GM23338 (cell line): ENCODE measurements around the gene ST3GAL4. TPM values are rescaled to one million over a fixed set of nuclear protein-coding genes. Genes with fewer than 3 reads are reported as not detected.

Source experiments
- ATAC-seq: fragments of 200-7000 bp; cut with Tn5 transposase; 3 replicates; pipeline ENCODE4 v1.9.1; 2020
- DNase-seq: peaks from one replicate; pipeline ENCODE4 v3.0.0-alpha.2; 2015; ENCODE audit warnings: low spot score
- H2AFZ ChIP-seq: fragments of 200-600 bp; sonication (generic); 2 replicates; pipeline ENCODE4 v1.8.0; 2016; ENCODE audit warnings: antibody characterized with exemption, mild to moderate bottlenecking, moderate library complexity
- H3F3A ChIP-seq: fragments of 200-600 bp; sonication (generic); replicated peaks from 2 replicates; pipeline ENCODE4 v1.8.0; 2017; ENCODE audit warnings: antibody characterized with exemption, mixed run types, low read depth
- H3K27ac ChIP-seq: fragments of 200-600 bp; sonication (generic); 2 replicates; pipeline ENCODE4 v1.6.1; 2016; ENCODE audit warnings: low read depth
- H3K27me3 ChIP-seq: fragments of 200-600 bp; sonication (generic); 2 replicates; pipeline ENCODE4 v1.8.0; 2016; ENCODE audit warnings: mild to moderate bottlenecking, mixed run types, moderate library complexity; ENCODE audit not compliant: insufficient read depth
- H3K36me3 ChIP-seq: fragments of 200-600 bp; sonication (generic); 2 replicates; pipeline ENCODE4 v1.8.0; 2016; ENCODE audit warnings: mild to moderate bottlenecking; ENCODE audit not compliant: insufficient read depth
- H3K4me1 ChIP-seq: fragments of 200-600 bp; sonication (generic); 2 replicates; pipeline ENCODE4 v1.8.0; 2016; ENCODE audit warnings: mild to moderate bottlenecking, moderate library complexity; ENCODE audit not compliant: insufficient read depth
- H3K4me2 ChIP-seq: fragments of 200-600 bp; sonication (generic); 2 replicates; pipeline ENCODE4 v1.7.1; 2017; ENCODE audit warnings: mixed run types
- H3K4me3 ChIP-seq: fragments of 200-600 bp; sonication (generic); 2 replicates; pipeline ENCODE4 v1.6.1; 2016; ENCODE audit warnings: mixed run types
- H3K79me2 ChIP-seq: fragments of 200-600 bp; sonication (generic); replicated peaks from 2 replicates; pipeline ENCODE4 v1.8.0; 2017; ENCODE audit warnings: mild to moderate bottlenecking; ENCODE audit not compliant: insufficient read depth
- H3K9me2 ChIP-seq: fragments of 200-600 bp; sonication (generic); 2 replicates; pipeline ENCODE4 v1.8.0; 2017; ENCODE audit not compliant: insufficient read depth
- H4K20me1 ChIP-seq: fragments of 200-600 bp; sonication (generic); replicated peaks from 2 replicates; pipeline ENCODE4 v1.8.0; 2017; ENCODE audit warnings: mild to moderate bottlenecking; ENCODE audit not compliant: insufficient read depth
- H3K27ac Mint-ChIP-seq: 2 replicates; pipeline ENCODE4 v1.8.0; 2020; ENCODE audit warnings: inconsistent platforms, mild to moderate bottlenecking, moderate library complexity, mixed read lengths
- H3K27me3 Mint-ChIP-seq: 3 replicates; pipeline ENCODE4 v1.8.0; 2022; ENCODE audit warnings: low read depth, mild to moderate bottlenecking, moderate library complexity, mixed read lengths, inconsistent platforms; ENCODE audit not compliant: insufficient read depth, poor library complexity
- H3K36me3 Mint-ChIP-seq: 3 replicates; pipeline ENCODE4 v1.8.0; 2021; ENCODE audit warnings: low read depth, mild to moderate bottlenecking, inconsistent platforms, moderate library complexity, mixed read lengths
- H3K4me1 Mint-ChIP-seq: 3 replicates; pipeline ENCODE4 v1.8.0; 2020; ENCODE audit warnings: mild to moderate bottlenecking, inconsistent platforms, mixed read lengths
- H3K4me3 Mint-ChIP-seq: 3 replicates; pipeline ENCODE4 v1.8.0; 2021; ENCODE audit warnings: moderate library complexity, mild to moderate bottlenecking, inconsistent platforms, mixed read lengths
- H3K9me3 Mint-ChIP-seq: 3 replicates; pipeline ENCODE4 v1.8.0; 2020; ENCODE audit warnings: moderate library complexity, mild to moderate bottlenecking, inconsistent platforms, mixed read lengths
- CREB1 ChIP-seq: fragments of 250-450 bp; sonication (Bioruptor Pico); IDR thresholded peaks from 2 replicates; pipeline ENCODE4 v1.5.0; 2020; ENCODE audit warnings: low read depth, mild to moderate bottlenecking, moderate library complexity
- CTCF ChIP-seq, 2 experiments: fragments of 200-600 bp in 1 of 2; sonication (generic) in 1 of 2; conservative IDR thresholded peaks; 2 replicates each; pipeline versions ENCODE4 v1.5.1 to v1.6.1; 2016 to 2017; ENCODE audit warnings: antibody characterized with exemption in 2 of 2, low read depth in 2 of 2, mild to moderate bottlenecking in 2 of 2, moderate library complexity in 1 of 2
- EZH2 ChIP-seq: fragments of 200-600 bp; sonication (generic); IDR thresholded peaks from one replicate; pipeline ENCODE4 v1.8.0; 2017; ENCODE audit warnings: antibody characterized with exemption, mild to moderate bottlenecking, low read depth; ENCODE audit not compliant: unreplicated experiment
- EZH2phosphoT487 ChIP-seq: fragments of 200-600 bp; sonication (generic); IDR thresholded peaks from one replicate; pipeline ENCODE4 v1.8.1; 2018; ENCODE audit warnings: antibody characterized with exemption; ENCODE audit not compliant: unreplicated experiment
- POLR2AphosphoS5 ChIP-seq: IDR thresholded peaks from 2 replicates; pipeline ENCODE4 v1.6.1; 2016; ENCODE audit warnings: antibody characterized with exemption, low read depth
- STAT1 ChIP-seq: IDR thresholded peaks from one replicate; pipeline ENCODE4 v1.6.1; 2016; ENCODE audit warnings: antibody characterized with exemption; ENCODE audit not compliant: unreplicated experiment
- ZNF114 ChIP-seq: fragments of 250-450 bp; sonication (Bioruptor Pico); IDR thresholded peaks from 2 replicates; pipeline ENCODE4 v1.5.0; 2020; ENCODE audit warnings: mild to moderate bottlenecking, moderate library complexity
- ZNF331 ChIP-seq: fragments of 250-450 bp; sonication (Bioruptor Pico); IDR thresholded peaks from 2 replicates; pipeline ENCODE4 v1.5.0; 2020; ENCODE audit warnings: low read depth, mild to moderate bottlenecking, moderate library complexity
- polyA plus RNA-seq: library from polyadenylated mRNA; unstranded; fragments of >200 nt; fragmentation: Nextera tagmentation; extraction: Ambion mirVana; gene quantifications from 2 replicates; pipeline ENCODE4 v1.2.1, GENCODE V29; 2016
- total RNA-seq: library from RNA; depleted of rRNA; stranded (reverse); fragments of >200 nt; shearing (Covaris generic); gene quantifications from 2 replicates; pipeline ENCODE4 v1.2.3, GENCODE V29; 2014
- TF ChIP-seq, protein P1 (sequence below): IDR thresholded peaks from 2 replicates; pipeline ENCODE4 v1.6.1; 2016; ENCODE audit warnings: antibody characterized with exemption
- TF ChIP-seq, protein P2 (sequence below): fragments of 250-450 bp; sonication (Bioruptor Pico); IDR thresholded peaks from 2 replicates; pipeline ENCODE4 v1.5.0; 2020; ENCODE audit warnings: mild to moderate bottlenecking, moderate library complexity

Gene ST3GAL4
- total and polyA plus RNA-seq, 2 experiments from 2014 or later = 10.1 to 28.0 TPM

DNA sequence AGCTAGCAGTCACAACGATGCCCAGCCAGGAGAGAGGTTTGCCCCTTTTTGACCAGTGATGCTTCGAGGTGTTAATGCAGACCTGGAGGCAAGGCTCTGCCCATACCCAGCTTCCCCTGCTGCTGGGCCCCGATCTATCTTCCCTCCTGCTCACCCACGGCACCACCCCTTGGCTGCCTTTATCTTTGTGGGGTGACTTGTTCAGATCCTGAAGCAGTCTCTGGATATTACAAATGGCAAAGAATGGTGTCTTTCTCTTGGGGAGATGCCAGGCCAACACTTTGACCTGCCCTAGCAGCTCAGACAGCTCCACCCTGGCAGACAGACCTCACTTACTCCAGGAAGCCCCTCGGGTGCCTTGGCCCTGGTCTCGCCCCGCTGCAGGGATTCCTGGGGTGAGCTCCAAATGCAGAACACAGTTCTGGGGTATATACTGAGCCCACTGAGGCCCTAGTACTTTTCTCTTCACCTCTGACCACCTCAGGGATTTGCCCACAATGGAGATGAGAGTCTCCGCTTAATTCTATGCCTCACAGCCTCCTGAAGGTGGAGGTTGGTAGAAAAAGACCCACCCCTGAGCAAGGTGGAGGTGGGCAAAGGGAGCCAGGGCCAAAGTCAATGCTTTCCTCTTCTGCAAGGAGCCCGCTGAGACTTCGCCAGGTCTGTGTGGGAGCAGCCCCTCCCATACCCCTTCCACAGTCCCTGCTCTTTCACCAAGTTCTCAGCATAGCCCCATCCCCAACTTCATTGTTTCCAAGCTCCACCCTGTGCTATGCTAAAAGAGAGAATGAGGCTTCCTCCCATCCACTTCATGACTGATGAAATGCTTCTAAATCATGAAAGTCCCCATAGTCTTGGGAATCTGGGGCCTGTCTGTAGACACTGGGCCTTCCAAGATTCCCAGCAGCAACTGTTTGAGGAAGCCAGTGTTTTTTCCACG is 11.1 kb upstream of the ST3GAL4 start:
- Mint-ChIP-seq H3K27ac (no peak overlapping the region), H3K27me3 (peaks cover 18% of the 10 kb centered on the region), H3K36me3 (peaks cover 26% of the 10 kb centered on the region), H3K9me3 (no peaks in the 10 kb centered on the region; the same call in 2 of the 3 replicates), H3K4me3 (no peak overlapping the region), H3K4me1 (peaks cover 46% of the 10 kb centered on the region)
- peaks cover 16% of the 10 kb centered on the region for H3K4me1 ChIP-seq
- no peak overlapping the region for H2AFZ ChIP-seq
- H3K4me2 ChIP-seq = no peak overlapping the region
- peak; percentile 21 for ATAC-seq
- DNase-seq = no peak
- no peaks in the 10 kb centered on the region for H3K79me2 ChIP-seq
- H3K4me3 ChIP-seq = no peak overlapping the region
- no peaks in the 10 kb centered on the region for H3K9me2 ChIP-seq
- H3F3A ChIP-seq = 0 out of 2 replicates have a peak, but pooled peaks cover 2% of the 10 kb centered on the region
- H4K20me1 ChIP-seq = peaks cover 9% of the 10 kb centered on the region
- H3K27me3 ChIP-seq = no peaks in the 10 kb centered on the region
- TF ChIP-seq STAT1 (no peak), CTCF (conservative IDR thresholded peaks at IDR 0.05; ENCODE audit: low read depth in 2 of 2) (no peak), CREB1 (CRISPR knock-in tag) (no peak), ZNF331 (CRISPR knock-in tag) (no peak), ZNF114 (CRISPR knock-in tag) (no peak), POLR2AphosphoS5 (no peak), EZH2 (no peak), EZH2phosphoT487 (no peak)
- TF ChIP-seq, protein P1, sequence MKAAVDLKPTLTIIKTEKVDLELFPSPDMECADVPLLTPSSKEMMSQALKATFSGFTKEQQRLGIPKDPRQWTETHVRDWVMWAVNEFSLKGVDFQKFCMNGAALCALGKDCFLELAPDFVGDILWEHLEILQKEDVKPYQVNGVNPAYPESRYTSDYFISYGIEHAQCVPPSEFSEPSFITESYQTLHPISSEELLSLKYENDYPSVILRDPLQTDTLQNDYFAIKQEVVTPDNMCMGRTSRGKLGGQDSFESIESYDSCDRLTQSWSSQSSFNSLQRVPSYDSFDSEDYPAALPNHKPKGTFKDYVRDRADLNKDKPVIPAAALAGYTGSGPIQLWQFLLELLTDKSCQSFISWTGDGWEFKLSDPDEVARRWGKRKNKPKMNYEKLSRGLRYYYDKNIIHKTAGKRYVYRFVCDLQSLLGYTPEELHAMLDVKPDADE = no peak
- H3K36me3 ChIP-seq = no peaks in the 10 kb centered on the region
- no peak overlapping the region for H3K27ac ChIP-seq

DNA sequence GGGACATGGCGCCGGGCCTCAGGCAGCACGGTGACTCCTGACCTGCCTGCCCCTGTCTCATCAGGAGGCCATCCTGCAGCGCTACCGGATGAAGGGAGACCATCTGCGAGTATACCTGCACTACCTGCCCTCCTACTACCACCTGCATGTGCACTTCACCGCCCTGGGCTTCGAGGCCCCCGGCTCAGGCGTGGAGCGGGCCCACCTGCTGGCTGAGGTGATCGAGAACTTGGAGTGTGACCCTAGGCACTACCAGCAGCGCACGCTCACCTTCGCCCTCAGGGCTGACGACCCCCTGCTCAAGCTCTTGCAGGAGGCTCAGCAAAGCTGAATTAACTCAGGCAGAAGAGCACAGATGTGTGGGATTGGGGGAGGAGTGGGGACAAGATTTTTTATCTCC is 10.2 kb upstream of the ST3GAL4 start:
- 0 out of 2 replicates have a peak, but pooled peaks cover under 1% of the 10 kb centered on the region for H3K36me3 ChIP-seq
- peaks cover 45% of the 10 kb centered on the region for H3K4me1 Mint-ChIP-seq
- H3K4me1 ChIP-seq = peaks cover 24% of the 10 kb centered on the region
- peaks cover 14% of the 10 kb centered on the region for H3K27me3 Mint-ChIP-seq
- peaks cover 26% of the 10 kb centered on the region for H3K36me3 Mint-ChIP-seq
- no peaks in the 10 kb centered on the region for H3K9me2 ChIP-seq
- no peaks in the 10 kb centered on the region; the same call in 2 of the 3 replicates for H3K9me3 Mint-ChIP-seq
- no peak overlapping the region for H3K4me3 ChIP-seq
- H2AFZ ChIP-seq = no peak overlapping the region
- H3K79me2 ChIP-seq = peaks cover 6% of the 10 kb centered on the region
- H3F3A ChIP-seq = 0 out of 2 replicates have a peak, but pooled peaks cover 2% of the 10 kb centered on the region
- no peak overlapping the region for H3K4me2 ChIP-seq
- no peak for ATAC-seq
- no peaks in the 10 kb centered on the region for H3K27me3 ChIP-seq
- DNase-seq = no peak
- peaks cover 9% of the 10 kb centered on the region for H4K20me1 ChIP-seq
- no peak overlapping the region for H3K4me3 Mint-ChIP-seq
- H3K27ac Mint-ChIP-seq = no peak overlapping the region; the same call in 1 of the 2 replicates
- H3K27ac ChIP-seq = no peak overlapping the region
- TF ChIP-seq, protein P2, sequence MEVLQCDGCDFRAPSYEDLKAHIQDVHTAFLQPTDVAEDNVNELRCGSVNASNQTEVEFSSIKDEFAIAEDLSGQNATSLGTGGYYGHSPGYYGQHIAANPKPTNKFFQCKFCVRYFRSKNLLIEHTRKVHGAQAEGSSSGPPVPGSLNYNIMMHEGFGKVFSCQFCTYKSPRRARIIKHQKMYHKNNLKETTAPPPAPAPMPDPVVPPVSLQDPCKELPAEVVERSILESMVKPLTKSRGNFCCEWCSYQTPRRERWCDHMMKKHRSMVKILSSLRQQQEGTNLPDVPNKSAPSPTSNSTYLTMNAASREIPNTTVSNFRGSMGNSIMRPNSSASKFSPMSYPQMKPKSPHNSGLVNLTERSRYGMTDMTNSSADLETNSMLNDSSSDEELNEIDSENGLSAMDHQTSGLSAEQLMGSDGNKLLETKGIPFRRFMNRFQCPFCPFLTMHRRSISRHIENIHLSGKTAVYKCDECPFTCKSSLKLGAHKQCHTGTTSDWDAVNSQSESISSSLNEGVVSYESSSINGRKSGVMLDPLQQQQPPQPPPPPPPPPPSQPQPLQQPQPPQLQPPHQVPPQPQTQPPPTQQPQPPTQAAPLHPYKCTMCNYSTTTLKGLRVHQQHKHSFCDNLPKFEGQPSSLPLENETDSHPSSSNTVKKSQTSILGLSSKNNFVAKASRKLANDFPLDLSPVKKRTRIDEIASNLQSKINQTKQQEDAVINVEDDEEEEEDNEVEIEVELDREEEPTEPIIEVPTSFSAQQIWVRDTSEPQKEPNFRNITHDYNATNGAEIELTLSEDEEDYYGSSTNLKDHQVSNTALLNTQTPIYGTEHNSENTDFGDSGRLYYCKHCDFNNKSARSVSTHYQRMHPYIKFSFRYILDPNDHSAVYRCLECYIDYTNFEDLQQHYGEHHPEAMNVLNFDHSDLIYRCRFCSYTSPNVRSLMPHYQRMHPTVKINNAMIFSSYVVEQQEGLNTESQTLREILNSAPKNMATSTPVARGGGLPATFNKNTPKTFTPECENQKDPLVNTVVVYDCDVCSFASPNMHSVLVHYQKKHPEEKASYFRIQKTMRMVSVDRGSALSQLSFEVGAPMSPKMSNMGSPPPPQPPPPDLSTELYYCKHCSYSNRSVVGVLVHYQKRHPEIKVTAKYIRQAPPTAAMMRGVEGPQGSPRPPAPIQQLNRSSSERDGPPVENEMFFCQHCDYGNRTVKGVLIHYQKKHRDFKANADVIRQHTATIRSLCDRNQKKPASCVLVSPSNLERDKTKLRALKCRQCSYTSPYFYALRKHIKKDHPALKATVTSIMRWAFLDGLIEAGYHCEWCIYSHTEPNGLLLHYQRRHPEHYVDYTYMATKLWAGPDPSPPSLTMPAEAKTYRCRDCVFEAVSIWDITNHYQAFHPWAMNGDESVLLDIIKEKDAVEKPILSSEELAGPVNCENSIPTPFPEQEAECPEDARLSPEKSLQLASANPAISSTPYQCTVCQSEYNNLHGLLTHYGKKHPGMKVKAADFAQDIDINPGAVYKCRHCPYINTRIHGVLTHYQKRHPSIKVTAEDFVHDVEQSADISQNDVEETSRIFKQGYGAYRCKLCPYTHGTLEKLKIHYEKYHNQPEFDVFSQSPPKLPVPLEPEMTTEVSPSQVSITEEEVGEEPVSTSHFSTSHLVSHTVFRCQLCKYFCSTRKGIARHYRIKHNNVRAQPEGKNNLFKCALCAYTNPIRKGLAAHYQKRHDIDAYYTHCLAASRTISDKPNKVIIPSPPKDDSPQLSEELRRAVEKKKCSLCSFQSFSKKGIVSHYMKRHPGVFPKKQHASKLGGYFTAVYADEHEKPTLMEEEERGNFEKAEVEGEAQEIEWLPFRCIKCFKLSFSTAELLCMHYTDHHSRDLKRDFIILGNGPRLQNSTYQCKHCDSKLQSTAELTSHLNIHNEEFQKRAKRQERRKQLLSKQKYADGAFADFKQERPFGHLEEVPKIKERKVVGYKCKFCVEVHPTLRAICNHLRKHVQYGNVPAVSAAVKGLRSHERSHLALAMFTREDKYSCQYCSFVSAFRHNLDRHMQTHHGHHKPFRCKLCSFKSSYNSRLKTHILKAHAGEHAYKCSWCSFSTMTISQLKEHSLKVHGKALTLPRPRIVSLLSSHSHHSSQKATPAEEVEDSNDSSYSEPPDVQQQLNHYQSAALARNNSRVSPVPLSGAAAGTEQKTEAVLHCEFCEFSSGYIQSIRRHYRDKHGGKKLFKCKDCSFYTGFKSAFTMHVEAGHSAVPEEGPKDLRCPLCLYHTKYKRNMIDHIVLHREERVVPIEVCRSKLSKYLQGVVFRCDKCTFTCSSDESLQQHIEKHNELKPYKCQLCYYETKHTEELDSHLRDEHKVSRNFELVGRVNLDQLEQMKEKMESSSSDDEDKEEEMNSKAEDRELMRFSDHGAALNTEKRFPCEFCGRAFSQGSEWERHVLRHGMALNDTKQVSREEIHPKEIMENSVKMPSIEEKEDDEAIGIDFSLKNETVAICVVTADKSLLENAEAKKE (CRISPR knock-in tag) = no peak
- TF ChIP-seq POLR2AphosphoS5 = no peak
- TF ChIP-seq STAT1 = no peak
